ENCODE results near the gene GATA5.

Gene GATA5

GRCh38 chr20:62506087-62506486 is 30.3 kb upstream of the GATA5 start:
- TF ChIP-seq FOXM1 (IDR thresholded peaks at IDR 0.05; ENCODE audit: borderline replicate concordance, low read depth) (no peak), CEBPB (IDR thresholded peaks at IDR 0.05) (no peak), CREB1 (IDR thresholded peaks at IDR 0.05; ENCODE audit: low read depth) (no peak), USF1 (IDR thresholded peaks at IDR 0.05) (no peak), NFIC (IDR thresholded peaks at IDR 0.05) (no peak), TCF12 (IDR thresholded peaks at IDR 0.05; ENCODE audit: low read depth) (no peak), EGR1 (IDR thresholded peaks at IDR 0.05) (no peak), REST (IDR thresholded peaks at IDR 0.05; ENCODE audit: low read depth) (no peak), YY1 (IDR thresholded peaks at IDR 0.05; ENCODE audit: low read depth) (no peak), RAD21 (IDR thresholded peaks at IDR 0.05; ENCODE audit: low read depth) (no peak), EP300 (IDR thresholded peaks at IDR 0.05; ENCODE audit: borderline replicate concordance) (no peak)

GRCh38 chr20:62505337-62506045 is 29.7 kb upstream of the GATA5 start:
- TF ChIP-seq MAX (IDR thresholded peaks at IDR 0.05) (no peak), EGR1 (IDR thresholded peaks at IDR 0.05) (no peak), FOXM1 (IDR thresholded peaks at IDR 0.05; ENCODE audit: borderline replicate concordance, low read depth) (no peak), NFIC (IDR thresholded peaks at IDR 0.05) (no peak), ZBTB7A (IDR thresholded peaks at IDR 0.05; ENCODE audit: low read depth) (no peak), TCF12 (IDR thresholded peaks at IDR 0.05; ENCODE audit: low read depth) (no peak), EP300 (IDR thresholded peaks at IDR 0.05; ENCODE audit: borderline replicate concordance) (no peak), TEAD4 (IDR thresholded peaks at IDR 0.05) (no peak), REST (IDR thresholded peaks at IDR 0.05; ENCODE audit: low read depth) (no peak), TAF1 (IDR thresholded peaks at IDR 0.05; ENCODE audit: low read depth) (no peak), CEBPB (IDR thresholded peaks at IDR 0.05) (no peak), CREB1 (IDR thresholded peaks at IDR 0.05; ENCODE audit: low read depth) (no peak), YY1 (IDR thresholded peaks at IDR 0.05; ENCODE audit: low read depth) (no peak), USF1 (IDR thresholded peaks at IDR 0.05) (no peak), RAD21 (IDR thresholded peaks at IDR 0.05; ENCODE audit: low read depth) (no peak)

- TF ChIP-seq YY1 (IDR thresholded peaks at IDR 0.05; ENCODE audit: low read depth) (no peak), MAX (IDR thresholded peaks at IDR 0.05) (no peak), NFIC (IDR thresholded peaks at IDR 0.05) (no peak), TEAD4 (IDR thresholded peaks at IDR 0.05) (no peak), USF1 (IDR thresholded peaks at IDR 0.05) (no peak), CEBPB (IDR thresholded peaks at IDR 0.05) (no peak), FOXM1 (IDR thresholded peaks at IDR 0.05; ENCODE audit: borderline replicate concordance, low read depth) (no peak), CREB1 (IDR thresholded peaks at IDR 0.05; ENCODE audit: low read depth) (no peak), TAF1 (IDR thresholded peaks at IDR 0.05; ENCODE audit: low read depth) (no peak)
These were observed 28.5 kb upstream of the GATA5 start for GRCh38 chr20:62504323-62504722.

GRCh38 chr20:62503401-62504178 is 27.8 kb upstream of the GATA5 start:
- TF ChIP-seq EP300 (IDR thresholded peaks at IDR 0.05; ENCODE audit: borderline replicate concordance) (no peak), YY1 (IDR thresholded peaks at IDR 0.05; ENCODE audit: low read depth) (no peak), ZBTB7A (IDR thresholded peaks at IDR 0.05; ENCODE audit: low read depth) (no peak), TEAD4 (IDR thresholded peaks at IDR 0.05) (no peak), TCF12 (IDR thresholded peaks at IDR 0.05; ENCODE audit: low read depth) (no peak), EGR1 (IDR thresholded peaks at IDR 0.05) (no peak), CEBPB (IDR thresholded peaks at IDR 0.05) (no peak), NFIC (IDR thresholded peaks at IDR 0.05) (no peak), MAX (IDR thresholded peaks at IDR 0.05) (no peak), RAD21 (IDR thresholded peaks at IDR 0.05; ENCODE audit: low read depth) (no peak), FOXM1 (IDR thresholded peaks at IDR 0.05; ENCODE audit: borderline replicate concordance, low read depth) (no peak), TAF1 (IDR thresholded peaks at IDR 0.05; ENCODE audit: low read depth) (no peak)
